CD4-positive, alpha-beta T cell treated with Interleukin-15 for 1 hour (primary cell): ENCODE measurements around the gene TNFRSF8.
A peak's percentile ranks its signal among the peaks of the same experiment; 100 is the strongest.
"Not testable (repeated sequence)": the region's sequence is repeated elsewhere in the genome, so short reads cannot be mapped to it uniquely, and the experiment has no call there.

Experiments
- DNase-seq: peaks from one replicate; pipeline ENCODE4 v3.0.0-alpha.2; 2020

The TNFRSF8 gene

DNA sequence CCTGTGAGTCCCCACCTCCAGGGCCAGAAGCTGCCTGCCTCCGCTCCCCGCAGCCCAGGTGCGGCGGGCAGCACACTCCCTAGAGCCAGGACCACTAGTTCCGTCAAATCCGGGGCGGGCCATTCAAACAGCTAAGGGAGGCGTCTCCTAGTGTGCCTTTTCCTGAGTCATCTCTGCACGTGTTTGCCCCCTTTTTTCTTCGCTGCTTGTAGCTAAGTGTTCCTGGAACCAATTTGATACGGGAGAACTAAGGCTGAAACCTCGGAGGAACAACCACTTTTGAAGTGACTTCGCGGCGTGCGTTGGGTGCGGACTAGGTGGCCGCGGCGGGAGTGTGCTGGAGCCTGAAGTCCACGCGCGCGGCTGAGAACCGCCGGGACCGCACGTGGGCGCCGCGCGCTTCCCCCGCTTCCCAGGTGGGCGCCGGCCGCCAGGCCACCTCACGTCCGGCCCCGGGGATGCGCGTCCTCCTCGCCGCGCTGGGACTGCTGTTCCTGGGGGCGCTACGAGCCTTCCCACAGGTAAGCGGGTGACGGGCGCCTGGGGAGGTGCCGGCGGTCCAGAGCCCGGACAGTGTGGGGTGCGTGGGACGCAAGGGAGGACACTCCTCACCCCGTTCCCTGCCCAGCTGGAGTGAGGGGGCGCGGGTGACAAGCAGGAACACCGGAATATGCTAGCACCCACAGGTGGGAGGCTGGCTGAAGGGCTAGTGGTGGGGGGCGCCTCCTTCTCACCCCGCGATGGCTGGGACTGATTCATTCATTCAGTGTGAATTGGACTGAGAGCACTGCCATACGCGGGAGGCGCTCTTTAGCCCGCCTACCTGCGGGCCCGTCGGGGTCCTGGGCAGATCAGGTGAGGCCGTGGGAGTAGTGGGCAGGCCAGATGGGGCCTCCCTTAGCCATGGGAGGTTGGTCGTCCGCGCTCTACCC is at the start of gene TNFRSF8:
TNFRSF8 (plus strand) TSS at position 163 of the 932 bp plus-strand sequence; CDS start at position 459, 296 bp downstream.
- DNase-seq: peak; percentile 25

DNA sequence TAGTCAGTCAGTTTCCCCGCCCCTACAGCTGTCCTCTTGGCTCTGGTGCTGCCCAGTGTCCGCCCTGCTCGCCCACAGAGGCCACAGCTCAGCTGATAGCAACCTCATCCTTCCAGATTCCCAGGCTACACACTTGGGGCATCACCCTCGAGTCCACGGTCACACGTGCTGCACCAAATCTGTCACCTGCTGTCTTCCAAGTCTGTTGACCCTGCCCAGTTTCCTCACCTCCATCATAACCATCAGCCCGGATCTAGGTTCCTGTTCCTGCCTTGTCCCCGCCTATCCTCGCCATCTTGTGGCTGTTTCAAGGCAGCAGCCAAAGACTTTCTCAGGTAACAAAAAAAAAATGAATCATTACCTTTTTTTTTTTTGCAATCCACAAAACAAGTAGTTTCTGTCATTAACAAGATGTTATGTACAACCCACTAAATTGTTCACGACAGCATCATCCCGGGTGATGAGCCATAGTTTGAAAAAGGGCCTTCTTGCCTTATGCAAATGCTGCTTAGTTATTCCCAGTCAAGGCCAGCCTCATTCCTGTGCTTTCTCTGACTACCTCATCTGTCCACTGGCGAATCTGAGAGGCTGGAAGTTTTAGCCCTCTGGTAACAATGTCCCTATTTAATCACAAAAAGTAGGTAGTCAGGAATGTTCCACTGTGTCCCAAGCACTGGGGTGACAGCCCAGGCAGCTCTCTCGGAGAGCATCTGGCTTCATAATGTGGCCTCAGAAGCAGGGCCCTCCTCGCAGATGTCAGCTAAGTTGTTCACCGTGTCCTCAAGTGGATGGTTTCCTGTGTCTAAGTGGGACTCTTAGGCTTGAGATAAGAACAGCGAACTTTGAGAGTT is 48.7 kb upstream of the TNFRSF8 start:
- DNase-seq: no peak

DNA sequence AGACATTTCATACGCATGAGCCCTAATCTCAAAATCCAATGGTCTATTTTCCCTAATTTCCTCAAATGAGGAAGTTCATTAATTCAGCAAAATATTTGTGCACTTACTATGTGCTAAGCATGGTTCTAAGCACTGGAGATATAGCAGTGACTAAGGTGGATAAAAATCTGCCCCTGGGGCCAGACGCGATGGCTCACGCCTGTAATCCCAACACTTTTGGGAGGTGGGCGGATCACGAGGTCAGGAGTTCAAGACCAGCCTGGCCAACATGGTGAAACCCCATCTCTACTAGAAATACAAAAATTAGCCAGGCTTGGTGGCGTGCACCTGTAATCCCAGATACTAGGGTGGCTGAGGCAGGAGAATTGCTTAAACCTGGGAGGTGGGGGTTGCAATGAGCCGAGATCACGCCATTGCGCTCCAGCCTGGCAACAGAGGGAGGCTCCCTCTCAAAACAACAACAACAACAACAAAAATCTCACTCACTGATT is 48.1 kb upstream of the TNFRSF8 start:
- no peak for DNase-seq

DNA sequence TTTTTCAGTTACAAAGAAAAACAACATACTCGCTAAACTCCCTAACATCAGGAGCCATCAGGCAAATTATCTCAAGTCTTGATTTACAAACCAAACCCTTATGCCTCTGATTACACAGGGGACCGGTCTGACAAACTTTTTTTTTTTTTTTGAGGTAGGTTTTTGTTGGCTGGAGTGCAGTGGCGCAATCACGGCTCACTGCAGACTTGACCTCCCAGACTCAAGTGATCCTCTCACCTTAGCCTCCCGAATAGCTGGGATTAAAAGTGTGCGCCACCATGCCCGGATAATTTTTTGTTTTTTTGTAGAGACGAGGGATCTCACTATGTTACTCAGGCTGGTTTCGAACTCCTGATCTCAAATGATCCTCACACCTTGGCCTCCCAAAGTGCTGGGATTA is 47.6 kb upstream of the TNFRSF8 start:
- no peak for DNase-seq

DNA sequence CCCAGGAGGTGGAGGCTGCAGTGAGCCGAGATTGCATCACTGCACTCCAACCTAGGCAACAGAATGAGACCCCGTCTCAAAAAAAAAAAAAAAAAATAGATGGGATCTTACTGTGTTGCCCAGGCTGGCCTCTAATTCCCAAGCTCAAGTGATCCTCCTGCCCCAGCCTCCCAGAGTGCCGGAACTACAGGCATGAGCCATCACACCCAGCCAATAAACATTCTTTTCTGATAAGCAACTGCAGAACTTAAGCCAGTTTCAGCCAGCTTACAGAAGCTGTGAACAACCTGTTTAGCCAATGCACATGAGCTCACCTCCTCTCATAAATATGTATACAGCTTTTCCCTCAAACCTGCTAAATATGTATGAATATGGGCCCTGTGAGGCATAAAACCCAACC is 46.9 kb upstream of the TNFRSF8 start:
- no peak for DNase-seq

DNA sequence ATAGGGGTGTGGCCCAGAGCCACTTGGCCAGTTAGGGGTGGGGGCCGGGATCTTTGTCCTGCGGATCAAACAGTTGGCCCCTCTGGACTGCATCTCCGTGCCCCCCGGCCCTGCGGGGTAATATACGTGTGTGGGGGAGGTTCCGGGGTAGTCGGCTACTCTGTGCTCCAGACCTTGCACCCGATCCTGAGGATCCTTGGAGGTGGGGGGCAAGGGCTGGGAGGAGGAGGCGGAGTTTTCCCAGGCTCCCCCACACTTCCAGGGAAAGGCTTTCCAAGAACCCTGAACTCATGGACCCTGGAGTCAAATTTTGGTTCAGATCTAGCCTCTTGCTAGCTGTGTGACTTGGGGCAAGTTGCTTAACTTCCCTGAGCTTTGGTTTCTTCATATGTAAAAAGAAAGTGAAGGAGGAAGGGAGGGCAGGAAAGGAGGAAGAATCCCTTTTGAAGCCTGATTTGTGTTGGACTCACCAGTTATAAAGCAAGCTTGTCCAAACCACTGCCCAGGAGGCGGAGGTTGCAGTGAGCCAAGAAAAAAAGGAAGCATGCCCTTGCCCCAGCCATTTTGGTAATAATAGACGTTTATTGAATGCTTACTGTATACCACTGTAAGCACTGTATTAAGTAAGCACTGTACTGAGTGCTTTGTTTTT is 43.1 kb upstream of the TNFRSF8 start:
- DNase-seq: no peak

DNA sequence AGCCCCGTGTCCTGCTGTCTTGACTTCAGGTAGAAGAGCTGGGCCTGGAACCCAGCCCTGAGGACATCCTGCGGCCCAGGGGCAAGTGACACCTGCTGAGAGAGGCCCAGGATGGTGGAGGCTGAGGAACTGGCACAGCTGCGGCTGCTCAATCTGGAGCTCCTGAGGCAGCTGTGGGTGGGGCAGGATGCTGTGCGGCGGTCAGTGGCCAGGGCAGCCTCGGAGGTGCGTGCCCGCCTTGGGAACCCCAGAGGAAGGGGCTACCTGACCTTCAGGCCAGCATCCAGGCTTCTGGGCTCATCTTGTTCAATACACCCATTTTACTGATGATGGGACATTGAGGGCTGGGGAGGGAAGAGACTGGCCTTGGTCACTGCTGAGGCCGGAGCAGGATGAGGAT is 41.5 kb upstream of the TNFRSF8 start:
- DNase-seq: no peak

DNA sequence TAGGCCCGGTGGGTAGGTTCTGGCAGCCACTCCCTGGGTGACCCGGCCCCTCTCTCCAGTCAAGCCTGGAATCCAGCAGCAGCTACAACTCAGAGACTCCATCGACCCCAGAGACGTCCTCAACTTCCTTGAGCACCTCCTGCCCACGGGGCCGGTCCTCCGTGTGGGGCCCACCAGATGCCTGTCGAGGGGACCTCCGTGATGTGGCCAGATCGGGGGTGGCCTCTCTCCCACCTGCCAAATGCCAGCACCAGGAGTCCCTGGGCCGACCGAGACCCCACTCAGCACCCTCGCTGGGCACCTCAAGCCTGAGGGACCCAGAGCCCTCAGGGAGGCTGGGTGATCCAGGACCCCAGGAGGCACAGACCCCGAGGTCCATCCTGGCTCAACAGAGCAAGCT is 41.1 kb upstream of the TNFRSF8 start:
- no peak for DNase-seq

DNA sequence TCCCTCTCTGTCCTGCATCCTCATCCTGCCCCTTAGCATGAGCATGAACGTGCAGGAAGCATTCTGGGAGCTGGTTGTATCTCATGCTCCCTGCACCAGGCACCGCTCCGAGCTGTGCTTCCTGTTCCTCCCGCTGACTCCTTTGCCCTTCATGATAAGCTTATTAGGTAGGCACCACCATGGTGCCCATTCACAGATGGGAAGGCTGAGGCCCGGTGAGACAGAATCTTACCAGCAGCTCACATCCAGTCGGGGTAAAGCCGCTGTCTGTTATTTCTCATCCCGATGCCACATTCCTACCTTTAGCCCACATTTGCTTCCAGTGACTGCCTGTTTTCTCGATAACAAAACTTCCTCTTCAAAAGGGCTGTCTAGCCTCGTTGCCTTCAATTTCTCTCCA is 36.5 kb upstream of the TNFRSF8 start:
- no peak for DNase-seq

DNA sequence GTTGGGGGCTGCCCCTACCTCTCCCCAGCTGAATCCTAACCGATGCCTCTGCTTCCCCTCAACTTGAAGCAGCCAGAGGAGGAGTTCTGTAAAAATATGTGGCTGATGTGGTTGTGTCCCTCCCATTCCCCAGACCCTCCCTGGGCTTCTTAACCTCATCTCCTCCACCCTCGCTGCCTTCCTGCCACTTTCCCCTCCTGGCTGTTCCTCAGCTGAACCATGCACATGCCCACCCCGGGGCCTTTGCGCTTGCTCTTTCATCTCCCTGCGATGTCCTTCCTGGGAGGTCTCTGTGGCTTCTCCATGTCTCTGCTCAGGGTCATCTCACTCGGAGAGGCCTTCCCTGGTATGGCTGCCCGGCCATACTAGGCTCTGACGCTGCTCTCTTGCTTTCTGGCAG is 34.9 kb upstream of the TNFRSF8 start:
- no peak for DNase-seq

DNA sequence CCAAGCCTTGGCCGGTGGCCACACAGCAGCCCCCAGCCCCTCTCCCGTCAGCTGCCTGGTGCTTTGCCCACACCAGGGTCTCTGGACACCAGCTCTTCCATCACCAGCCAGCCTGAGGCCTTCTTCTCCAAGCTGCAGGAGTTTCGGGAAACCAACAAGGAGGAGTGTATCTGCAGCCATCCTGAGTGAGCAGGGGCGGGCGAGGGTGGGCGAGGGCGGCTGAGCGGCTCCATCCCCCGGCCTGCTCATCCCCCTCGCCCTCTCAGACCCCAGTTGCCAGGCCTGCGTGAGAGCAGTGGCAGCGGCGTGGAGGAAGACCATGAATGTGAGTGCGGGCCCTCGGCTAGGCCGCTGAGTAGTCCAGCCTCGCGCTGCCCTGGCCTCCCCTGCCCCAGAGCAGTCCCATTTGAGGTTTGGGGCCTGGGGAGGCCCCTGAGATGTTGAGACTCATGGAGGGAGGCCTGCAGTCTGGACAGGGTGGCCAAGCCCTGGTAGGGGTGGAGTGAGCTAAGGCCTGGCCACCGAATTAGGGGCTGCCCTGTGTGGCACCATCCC is 34.1 kb upstream of the TNFRSF8 start:
- DNase-seq: no peak

DNA sequence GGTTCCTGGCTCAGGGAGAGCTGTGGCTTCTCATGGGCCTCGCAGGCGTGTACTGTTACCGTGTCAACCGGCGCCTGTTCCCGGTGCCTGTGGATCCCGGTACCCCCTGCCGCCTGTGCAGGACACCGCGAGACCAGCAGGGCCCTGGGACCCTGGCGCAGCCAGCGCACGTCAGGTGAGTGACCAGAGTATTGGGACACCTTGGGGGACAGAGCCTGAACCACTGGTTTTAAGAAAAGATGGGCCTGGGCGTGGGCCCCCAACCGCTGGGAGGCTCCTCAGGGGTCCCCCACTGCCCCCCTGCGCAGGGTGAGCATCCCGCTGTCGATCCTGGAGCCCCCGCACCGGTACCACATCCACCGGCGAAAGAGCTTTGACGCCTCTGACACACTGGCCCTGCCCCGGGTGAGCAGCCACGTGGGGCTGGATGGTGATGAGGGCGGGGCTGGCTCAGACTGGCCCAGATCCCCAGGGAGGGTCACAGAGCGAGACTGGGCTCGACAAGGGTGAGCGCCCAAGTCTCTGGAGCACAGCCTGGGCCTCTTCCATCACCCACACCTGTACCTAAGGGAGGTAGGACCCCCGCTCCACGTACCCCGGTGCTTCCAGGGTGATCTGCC is 33.3 kb upstream of the TNFRSF8 start:
- DNase-seq: no peak

DNA sequence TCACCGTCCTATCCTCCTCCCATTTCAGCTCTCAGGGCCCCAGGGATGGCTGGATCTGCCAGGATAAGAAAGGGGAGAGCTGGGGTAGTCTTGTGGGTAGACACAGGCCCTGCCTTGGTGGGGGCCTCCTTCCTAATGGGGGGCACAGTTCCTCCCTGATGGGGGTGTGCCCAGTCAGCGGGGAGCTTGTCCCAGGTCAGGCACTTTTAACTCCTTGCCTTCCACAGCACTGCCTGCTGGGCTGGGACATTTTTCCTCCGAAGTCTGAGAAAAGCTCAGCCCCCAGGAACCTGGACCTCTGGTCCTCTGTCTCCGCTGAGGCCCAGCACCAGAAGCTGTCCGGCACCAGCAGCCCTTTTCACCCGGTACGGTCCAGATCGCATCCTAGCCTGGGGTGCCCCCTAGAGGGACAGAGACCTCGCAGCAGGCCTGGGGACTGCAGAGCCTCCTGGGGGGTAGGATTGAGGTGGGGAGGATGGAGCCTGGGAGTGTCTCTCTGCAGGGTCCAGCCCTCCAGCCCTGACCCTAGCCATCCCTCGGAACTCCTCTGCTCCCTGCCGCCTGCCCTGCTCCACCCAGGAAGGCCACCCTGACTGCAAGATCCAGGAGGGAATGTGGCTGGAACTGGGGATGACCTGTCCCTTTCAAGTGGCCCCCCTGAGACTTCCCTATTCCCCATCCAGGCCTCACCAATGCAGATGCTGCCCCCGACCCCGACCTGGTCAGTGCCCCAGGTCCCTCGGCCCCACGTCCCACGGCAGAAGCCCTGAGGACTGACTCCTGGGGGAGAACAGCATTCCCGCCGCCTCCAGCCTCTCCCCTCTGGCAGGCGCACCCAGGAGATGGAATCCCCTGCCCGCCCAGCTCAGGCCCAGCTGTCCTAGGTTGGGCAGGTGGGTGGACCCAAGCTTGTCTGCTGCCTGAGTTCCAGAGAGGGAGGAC is 31.8 kb upstream of the TNFRSF8 start:
- no peak for DNase-seq

DNA sequence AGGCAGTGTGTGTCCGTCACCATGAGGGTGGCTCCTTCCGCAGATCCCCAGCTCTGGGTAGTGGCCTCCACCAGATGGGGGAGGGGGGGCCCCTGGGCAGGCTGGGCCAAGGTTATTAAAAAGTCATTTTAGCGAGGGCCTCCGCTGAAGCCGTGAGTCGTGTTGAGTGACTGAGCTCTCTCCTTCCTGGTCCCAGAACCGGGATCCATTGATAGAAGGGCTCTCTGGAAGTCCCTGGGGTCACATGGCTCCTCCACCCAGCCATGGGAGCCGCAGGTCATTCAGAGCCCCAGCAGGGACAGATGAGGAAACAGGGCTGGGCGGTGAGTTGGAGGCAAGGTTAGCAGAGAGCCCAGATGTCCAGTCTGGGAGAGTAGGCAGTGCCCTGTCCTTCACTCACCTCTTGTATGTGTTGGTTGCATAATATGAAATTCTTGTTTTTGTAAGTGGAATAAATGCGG is 30.9 kb upstream of the TNFRSF8 start:
- no peak for DNase-seq

DNA sequence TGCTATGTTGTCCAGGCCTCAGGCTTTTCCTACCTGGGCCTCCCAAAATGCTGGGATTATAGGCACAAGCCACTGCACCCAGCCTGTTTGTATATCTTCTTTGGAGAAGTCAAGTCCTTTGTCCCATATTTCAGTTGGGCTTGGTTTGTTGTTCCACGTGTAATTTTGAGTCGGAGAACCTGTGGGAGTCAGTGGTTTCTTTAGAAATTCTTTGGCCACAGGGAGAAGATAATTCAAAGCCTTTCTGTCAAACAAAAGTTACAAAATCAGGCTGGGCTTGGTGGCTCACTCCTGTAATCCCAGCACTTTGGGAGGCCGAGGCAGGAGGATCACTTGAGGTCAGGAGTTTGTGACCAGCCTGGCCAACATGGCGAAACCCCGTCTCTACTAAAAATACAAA is 29.7 kb upstream of the TNFRSF8 start:
- not testable (repeated sequence) for DNase-seq

DNA sequence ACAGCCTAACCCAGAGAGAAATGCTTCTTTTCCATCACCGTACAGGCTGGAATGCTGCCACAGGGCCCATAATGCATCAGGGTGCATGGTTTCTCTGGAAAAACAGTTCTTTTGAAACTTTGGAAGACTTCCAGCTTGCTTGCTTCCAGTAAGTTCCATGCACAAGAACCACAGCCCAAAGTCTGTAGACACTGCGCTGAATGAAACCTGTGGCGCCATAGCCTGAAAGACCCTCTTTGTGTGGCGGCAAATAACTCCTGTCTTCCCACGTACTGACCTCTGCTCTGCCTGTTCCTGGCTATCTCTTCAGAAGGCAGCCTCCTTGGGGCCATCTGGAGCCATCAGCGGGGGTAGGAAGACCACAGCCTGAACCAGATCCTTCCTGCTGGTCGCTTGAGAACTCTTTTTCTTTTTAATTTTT is 28.7 kb upstream of the TNFRSF8 start:
- no peak for DNase-seq

DNA sequence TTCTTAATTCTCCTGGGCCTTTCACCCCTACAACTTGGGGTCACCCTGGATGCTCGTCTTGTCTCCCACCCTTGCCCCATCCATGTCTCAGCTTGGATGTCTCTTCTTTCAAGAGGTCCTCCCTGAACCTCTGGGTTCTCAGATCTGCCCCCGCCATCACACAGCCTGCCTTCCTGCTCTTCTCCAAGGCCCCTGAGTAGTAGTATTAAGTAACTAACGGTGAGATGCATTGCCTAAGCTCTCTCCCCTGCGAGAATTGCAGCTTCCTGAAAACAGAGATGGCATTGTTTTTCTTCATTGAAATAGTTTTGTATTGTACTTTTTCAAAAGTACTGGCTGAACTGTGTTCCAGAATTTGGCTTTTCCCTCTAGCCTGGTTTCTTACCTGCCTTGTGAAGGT is 27.8 kb upstream of the TNFRSF8 start:
- DNase-seq: no peak

DNA sequence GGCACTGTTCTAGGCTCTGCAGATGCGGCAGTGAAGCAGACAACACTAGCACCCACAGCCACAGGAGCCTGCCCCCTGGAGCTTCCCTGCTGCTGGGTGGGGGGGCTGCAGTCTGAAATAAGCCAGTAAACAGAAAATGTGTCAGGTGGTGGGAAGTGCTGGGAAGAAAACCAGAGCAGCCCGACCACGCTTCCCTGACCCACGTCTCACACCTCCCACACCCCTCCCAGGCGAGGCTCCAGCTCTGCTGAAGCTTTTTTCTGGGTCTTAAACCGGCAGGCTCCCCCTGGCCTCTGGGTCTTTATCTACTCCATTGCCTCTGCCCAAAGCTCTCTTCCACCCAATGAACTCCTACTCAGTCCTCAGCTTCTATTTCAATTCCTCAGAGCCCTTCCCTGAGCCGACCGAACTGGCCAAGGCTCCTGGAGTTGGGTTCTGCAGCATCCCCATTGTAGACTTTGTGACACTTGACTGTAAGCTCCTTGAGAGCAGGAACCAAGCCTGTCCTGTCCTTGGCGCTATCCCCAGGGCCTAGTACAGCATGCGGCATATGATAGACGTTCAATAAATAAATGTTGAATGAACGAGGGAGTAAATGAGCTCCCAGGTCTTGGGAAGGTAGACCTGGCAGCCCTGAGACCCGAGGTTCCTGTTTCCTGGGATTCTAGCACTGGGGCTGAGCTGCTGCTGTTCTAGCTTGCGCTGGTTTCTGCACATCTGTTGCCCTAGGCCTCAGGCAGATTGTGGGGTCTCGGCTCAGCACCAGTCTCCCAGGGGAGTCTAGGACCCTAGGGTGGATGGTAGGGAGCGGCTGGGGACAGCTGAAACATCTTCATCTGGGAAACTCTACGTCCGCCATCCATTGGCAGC is 25.4 kb upstream of the TNFRSF8 start:
- no peak for DNase-seq

DNA sequence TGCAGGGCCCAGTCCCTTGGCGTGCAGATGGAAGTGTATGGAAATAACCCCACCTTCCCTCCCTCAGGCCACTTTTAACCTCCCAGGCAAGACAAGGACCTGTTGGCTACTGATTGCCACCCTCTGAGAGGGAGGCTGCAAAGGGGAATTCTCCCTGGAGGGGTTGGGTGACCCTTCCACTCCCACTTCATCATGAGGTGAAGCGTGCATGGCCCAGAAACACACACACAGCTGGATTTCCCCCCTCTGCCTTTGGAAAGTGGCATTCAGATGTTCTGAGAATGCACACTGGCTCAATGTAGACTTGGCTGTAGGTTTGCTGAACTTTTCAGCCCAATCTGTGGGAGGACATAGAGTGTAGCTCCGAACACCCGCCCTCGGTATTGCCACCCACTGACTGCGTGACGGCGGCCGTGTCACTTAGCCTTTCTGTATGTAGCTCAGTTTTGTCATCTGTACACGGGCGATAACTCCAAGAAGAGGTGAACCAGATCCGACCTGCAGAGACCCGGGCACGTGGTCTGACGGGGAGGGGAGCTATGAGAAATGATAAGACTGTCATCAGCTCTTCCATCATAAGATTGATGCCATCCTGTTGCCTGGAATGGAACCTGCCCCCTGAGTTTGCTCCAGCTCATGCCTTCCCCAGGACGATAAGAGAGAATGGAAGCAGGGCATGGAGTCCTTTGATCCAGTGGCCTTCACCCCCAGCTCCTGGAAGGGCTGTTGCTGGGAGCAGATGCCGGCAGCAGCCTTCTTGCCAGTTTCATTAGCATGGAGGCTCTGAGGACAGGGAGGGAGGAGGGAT is 24.5 kb upstream of the TNFRSF8 start:
- DNase-seq: no peak
